ENCODE results near the gene MXI1.

MXI1 gene

GRCh38 chr10:110215286-110216170, 8.1 kb downstream of the MXI1 start (continued):
- TF ChIP-seq, protein P1, sequence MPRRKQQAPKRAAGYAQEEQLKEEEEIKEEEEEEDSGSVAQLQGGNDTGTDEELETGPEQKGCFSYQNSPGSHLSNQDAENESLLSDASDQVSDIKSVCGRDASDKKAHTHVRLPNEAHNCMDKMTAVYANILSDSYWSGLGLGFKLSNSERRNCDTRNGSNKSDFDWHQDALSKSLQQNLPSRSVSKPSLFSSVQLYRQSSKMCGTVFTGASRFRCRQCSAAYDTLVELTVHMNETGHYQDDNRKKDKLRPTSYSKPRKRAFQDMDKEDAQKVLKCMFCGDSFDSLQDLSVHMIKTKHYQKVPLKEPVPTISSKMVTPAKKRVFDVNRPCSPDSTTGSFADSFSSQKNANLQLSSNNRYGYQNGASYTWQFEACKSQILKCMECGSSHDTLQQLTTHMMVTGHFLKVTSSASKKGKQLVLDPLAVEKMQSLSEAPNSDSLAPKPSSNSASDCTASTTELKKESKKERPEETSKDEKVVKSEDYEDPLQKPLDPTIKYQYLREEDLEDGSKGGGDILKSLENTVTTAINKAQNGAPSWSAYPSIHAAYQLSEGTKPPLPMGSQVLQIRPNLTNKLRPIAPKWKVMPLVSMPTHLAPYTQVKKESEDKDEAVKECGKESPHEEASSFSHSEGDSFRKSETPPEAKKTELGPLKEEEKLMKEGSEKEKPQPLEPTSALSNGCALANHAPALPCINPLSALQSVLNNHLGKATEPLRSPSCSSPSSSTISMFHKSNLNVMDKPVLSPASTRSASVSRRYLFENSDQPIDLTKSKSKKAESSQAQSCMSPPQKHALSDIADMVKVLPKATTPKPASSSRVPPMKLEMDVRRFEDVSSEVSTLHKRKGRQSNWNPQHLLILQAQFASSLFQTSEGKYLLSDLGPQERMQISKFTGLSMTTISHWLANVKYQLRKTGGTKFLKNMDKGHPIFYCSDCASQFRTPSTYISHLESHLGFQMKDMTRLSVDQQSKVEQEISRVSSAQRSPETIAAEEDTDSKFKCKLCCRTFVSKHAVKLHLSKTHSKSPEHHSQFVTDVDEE (CRISPR knock-in tag; IDR thresholded peaks at IDR 0.05) = no peak
- TF ChIP-seq ZFP3 (CRISPR knock-in tag; IDR thresholded peaks at IDR 0.05) (no peak), ZFP30 (CRISPR knock-in tag; IDR thresholded peaks at IDR 0.05) (no peak), TCF4 (CRISPR knock-in tag; IDR thresholded peaks at IDR 0.05; ENCODE audit: borderline replicate concordance) (no peak), SNAI2 (CRISPR knock-in tag; IDR thresholded peaks at IDR 0.05) (no peak), PPARA (CRISPR knock-in tag; IDR thresholded peaks at IDR 0.05; ENCODE audit: borderline replicate concordance) (no peak), OSR1 (CRISPR knock-in tag; IDR thresholded peaks at IDR 0.05) (no peak), ESRRG (CRISPR knock-in tag; IDR thresholded peaks at IDR 0.05) (no peak)

- TF ChIP-seq GLIS3 (CRISPR knock-in tag; IDR thresholded peaks at IDR 0.05) = no peak
- TF ChIP-seq SNAI2 (CRISPR knock-in tag; IDR thresholded peaks at IDR 0.05) = no peak
- TF ChIP-seq ZC3H10 (CRISPR knock-in tag; IDR thresholded peaks at IDR 0.05) = no peak
- no peak for TF ChIP-seq CSRNP3 (CRISPR knock-in tag; IDR thresholded peaks at IDR 0.05)
- TF ChIP-seq, protein P2, sequence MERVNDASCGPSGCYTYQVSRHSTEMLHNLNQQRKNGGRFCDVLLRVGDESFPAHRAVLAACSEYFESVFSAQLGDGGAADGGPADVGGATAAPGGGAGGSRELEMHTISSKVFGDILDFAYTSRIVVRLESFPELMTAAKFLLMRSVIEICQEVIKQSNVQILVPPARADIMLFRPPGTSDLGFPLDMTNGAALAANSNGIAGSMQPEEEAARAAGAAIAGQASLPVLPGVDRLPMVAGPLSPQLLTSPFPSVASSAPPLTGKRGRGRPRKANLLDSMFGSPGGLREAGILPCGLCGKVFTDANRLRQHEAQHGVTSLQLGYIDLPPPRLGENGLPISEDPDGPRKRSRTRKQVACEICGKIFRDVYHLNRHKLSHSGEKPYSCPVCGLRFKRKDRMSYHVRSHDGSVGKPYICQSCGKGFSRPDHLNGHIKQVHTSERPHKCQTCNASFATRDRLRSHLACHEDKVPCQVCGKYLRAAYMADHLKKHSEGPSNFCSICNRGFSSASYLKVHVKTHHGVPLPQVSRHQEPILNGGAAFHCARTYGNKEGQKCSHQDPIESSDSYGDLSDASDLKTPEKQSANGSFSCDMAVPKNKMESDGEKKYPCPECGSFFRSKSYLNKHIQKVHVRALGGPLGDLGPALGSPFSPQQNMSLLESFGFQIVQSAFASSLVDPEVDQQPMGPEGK (CRISPR knock-in tag; IDR thresholded peaks at IDR 0.05; ENCODE audit: borderline replicate concordance) = no peak
- no peak for TF ChIP-seq ZNF70 (CRISPR knock-in tag; IDR thresholded peaks at IDR 0.05)
- TF ChIP-seq ISL1 (CRISPR knock-in tag; IDR thresholded peaks at IDR 0.05) = no peak
- TF ChIP-seq, protein P1 (CRISPR knock-in tag; IDR thresholded peaks at IDR 0.05) = no peak
- TF ChIP-seq, protein P3, sequence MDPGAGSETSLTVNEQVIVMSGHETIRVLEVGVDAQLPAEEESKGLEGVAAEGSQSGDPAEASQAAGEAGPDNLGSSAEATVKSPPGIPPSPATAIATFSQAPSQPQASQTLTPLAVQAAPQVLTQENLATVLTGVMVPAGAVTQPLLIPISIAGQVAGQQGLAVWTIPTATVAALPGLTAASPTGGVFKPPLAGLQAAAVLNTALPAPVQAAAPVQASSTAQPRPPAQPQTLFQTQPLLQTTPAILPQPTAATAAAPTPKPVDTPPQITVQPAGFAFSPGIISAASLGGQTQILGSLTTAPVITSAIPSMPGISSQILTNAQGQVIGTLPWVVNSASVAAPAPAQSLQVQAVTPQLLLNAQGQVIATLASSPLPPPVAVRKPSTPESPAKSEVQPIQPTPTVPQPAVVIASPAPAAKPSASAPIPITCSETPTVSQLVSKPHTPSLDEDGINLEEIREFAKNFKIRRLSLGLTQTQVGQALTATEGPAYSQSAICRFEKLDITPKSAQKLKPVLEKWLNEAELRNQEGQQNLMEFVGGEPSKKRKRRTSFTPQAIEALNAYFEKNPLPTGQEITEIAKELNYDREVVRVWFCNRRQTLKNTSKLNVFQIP (CRISPR knock-in tag; IDR thresholded peaks at IDR 0.05; ENCODE audit: borderline replicate concordance, low read depth) = no peak
- TF ChIP-seq BACH2 (CRISPR knock-in tag; IDR thresholded peaks at IDR 0.05; ENCODE audit: borderline replicate concordance) = no peak
- TF ChIP-seq PPARA (CRISPR knock-in tag; IDR thresholded peaks at IDR 0.05; ENCODE audit: borderline replicate concordance) = no peak
- no peak for TF ChIP-seq ZFP3 (CRISPR knock-in tag; IDR thresholded peaks at IDR 0.05)
- TF ChIP-seq OSR1 (CRISPR knock-in tag; IDR thresholded peaks at IDR 0.05) = no peak
- no peak for TF ChIP-seq ARNTL (CRISPR knock-in tag; IDR thresholded peaks at IDR 0.05; ENCODE audit: borderline replicate concordance, low read depth)
- peak; percentile 22; the same call in 1 of the 3 replicates for ATAC-seq
Observed at GRCh38 chr10:110216240-110216639, 8.8 kb downstream of the MXI1 start.
